ENCODE data around the gene EP400.

EP400 gene

GRCh38 chr12:131962069-131962468, 12.3 kb downstream of the EP400 start:
- H3K27ac ChIP-seq: no peak overlapping the region
- TF ChIP-seq CTCF (IDR thresholded peaks at IDR 0.05) (no peak), ZFX (IDR thresholded peaks at IDR 0.05; ENCODE audit: borderline replicate concordance) (no peak)

- TF ChIP-seq CTCF (IDR thresholded peaks at IDR 0.05) (no peak), ZFX (IDR thresholded peaks at IDR 0.05; ENCODE audit: borderline replicate concordance) (no peak)
- H3K27ac ChIP-seq: no peak overlapping the region
Observed at GRCh38 chr12:131963381-131963780, 13.6 kb downstream of the EP400 start.

GRCh38 chr12:131965073-131965472, 15.3 kb downstream of the EP400 start:
- TF ChIP-seq ZFX (IDR thresholded peaks at IDR 0.05; ENCODE audit: borderline replicate concordance): no peak
- no peak for TF ChIP-seq CTCF (IDR thresholded peaks at IDR 0.05)
- no peak overlapping the region for H3K27ac ChIP-seq

GRCh38 chr12:131971226-131971625, 21.5 kb downstream of the EP400 start:
- TF ChIP-seq CTCF (IDR thresholded peaks at IDR 0.05) (no peak), ZFX (IDR thresholded peaks at IDR 0.05; ENCODE audit: borderline replicate concordance) (no peak)
- no peak overlapping the region for H3K27ac ChIP-seq

- no peak for TF ChIP-seq CTCF (IDR thresholded peaks at IDR 0.05)
- no peak for TF ChIP-seq ZFX (IDR thresholded peaks at IDR 0.05; ENCODE audit: borderline replicate concordance)
- no peak overlapping the region for H3K27ac ChIP-seq
Observed at GRCh38 chr12:131975228-131975627, 25.5 kb downstream of the EP400 start.

GRCh38 chr12:131979606-131980005, 29.9 kb downstream of the EP400 start:
- H3K27ac ChIP-seq: no peak overlapping the region
- no peak for TF ChIP-seq ZFX (IDR thresholded peaks at IDR 0.05; ENCODE audit: borderline replicate concordance)
- TF ChIP-seq CTCF (IDR thresholded peaks at IDR 0.05): no peak

GRCh38 chr12:131980263-131980662, 30.5 kb downstream of the EP400 start:
- H3K27ac ChIP-seq: no peak overlapping the region
- TF ChIP-seq ZFX (IDR thresholded peaks at IDR 0.05; ENCODE audit: borderline replicate concordance) (no peak), CTCF (IDR thresholded peaks at IDR 0.05) (peak; percentile 15; the same call in 1 of the 2 replicates)
